Trophoblast cell (in vitro differentiated cells and primary cell): ENCODE results near the gene COPS2.
"Not testable (repeated sequence)": the region's sequence is repeated elsewhere in the genome, so short reads cannot be mapped to it uniquely, and the experiment has no call there.

Experiments
- DNase-seq, 2 donors: peaks; one replicate each; pipeline ENCODE4 v3.0.0-alpha.2; 2016
- H2AFZ ChIP-seq: 2 replicates; pipeline ENCODE4 v1.6.1; 2013; ENCODE audit warnings: low read length, moderate library complexity, mild to moderate bottlenecking; ENCODE audit not compliant: insufficient read depth, poor library complexity
- H2AK5ac ChIP-seq: 2 replicates; pipeline ENCODE4 v1.6.1; 2013; ENCODE audit warnings: mild to moderate bottlenecking, low read length
- H2BK120ac ChIP-seq: 2 replicates; pipeline ENCODE4 v1.6.1; 2013; ENCODE audit warnings: low read length, mild to moderate bottlenecking, moderate library complexity; ENCODE audit not compliant: insufficient read depth, poor library complexity
- H2BK12ac ChIP-seq: 2 replicates; pipeline ENCODE4 v1.6.1; 2013; ENCODE audit warnings: mild to moderate bottlenecking, low read length, moderate library complexity
- H2BK5ac ChIP-seq: 2 replicates; pipeline ENCODE4 v1.6.1; 2013; ENCODE audit warnings: low read length, low read depth, moderate library complexity, mild to moderate bottlenecking; ENCODE audit not compliant: poor library complexity
- H3K14ac ChIP-seq: 2 replicates; pipeline ENCODE4 v1.6.1; 2013; ENCODE audit warnings: mild to moderate bottlenecking, low read length
- H3K18ac ChIP-seq: 2 replicates; pipeline ENCODE4 v1.6.1; 2013; ENCODE audit warnings: mild to moderate bottlenecking, low read length
- H3K23ac ChIP-seq: 2 replicates; pipeline ENCODE4 v1.6.1; 2013; ENCODE audit warnings: low read length
- H3K27ac ChIP-seq: 2 replicates; pipeline ENCODE4 v1.5.1; 2013; ENCODE audit warnings: low read depth, mild to moderate bottlenecking, inconsistent platforms, low read length, moderate library complexity
- H3K27me3 ChIP-seq: 2 replicates; pipeline ENCODE4 v1.6.1; 2013; ENCODE audit warnings: inconsistent platforms, mild to moderate bottlenecking, low read length, moderate library complexity; ENCODE audit not compliant: insufficient read depth
- H3K36me3 ChIP-seq, 2 experiments: 1 replicate in 1 of 2; 2 replicates in 1 of 2; pipeline ENCODE4 v1.6.1; 2013; ENCODE audit warnings: low read length in 2 of 2, mild to moderate bottlenecking in 2 of 2, moderate library complexity in 1 of 2; ENCODE audit not compliant: insufficient read depth in 2 of 2, control insufficient read depth in 1 of 2
- H3K4ac ChIP-seq: 2 replicates; pipeline ENCODE4 v1.6.1; 2013; ENCODE audit warnings: low read depth, mild to moderate bottlenecking, low read length, moderate library complexity
- H3K4me1 ChIP-seq, 2 experiments: 1 replicate in 1 of 2; 2 replicates in 1 of 2; pipeline ENCODE4 v1.6.1; 2013; ENCODE audit warnings: low read length in 2 of 2, mild to moderate bottlenecking in 2 of 2, moderate library complexity in 1 of 2; ENCODE audit not compliant: insufficient read depth in 2 of 2, control insufficient read depth in 1 of 2
- H3K4me2 ChIP-seq: 2 replicates; pipeline ENCODE4 v1.6.1; 2013; ENCODE audit warnings: inconsistent platforms, mild to moderate bottlenecking, low read length, moderate library complexity
- H3K4me3 ChIP-seq: 2 replicates; pipeline ENCODE4 v1.5.1; 2013; ENCODE audit warnings: mild to moderate bottlenecking, low read depth, low read length, inconsistent platforms
- H3K79me1 ChIP-seq: one replicate; pipeline ENCODE4 v1.6.1; 2013; ENCODE audit warnings: low read length
- H3K79me2 ChIP-seq: 2 replicates; pipeline ENCODE4 v1.6.1; 2013; ENCODE audit warnings: low read length, mild to moderate bottlenecking; ENCODE audit not compliant: control insufficient read depth, insufficient read depth, poor library complexity
- H3K9ac ChIP-seq: 2 replicates; pipeline ENCODE4 v1.6.1; 2013; ENCODE audit warnings: mild to moderate bottlenecking, low read length
- H3K9me3 ChIP-seq: 2 replicates; pipeline ENCODE4 v1.6.1; 2013; ENCODE audit warnings: low read depth, mild to moderate bottlenecking, control low read depth, inconsistent platforms, low read length; ENCODE audit not compliant: insufficient read depth
- H4K12ac ChIP-seq: 2 replicates; pipeline ENCODE4 v1.6.1; 2013; ENCODE audit warnings: low read depth, mild to moderate bottlenecking, low read length, moderate library complexity
- H4K8ac ChIP-seq: 2 replicates; pipeline ENCODE4 v1.6.1; 2013; ENCODE audit warnings: low read depth, mild to moderate bottlenecking, low read length, moderate library complexity
- H4K91ac ChIP-seq: one replicate; pipeline ENCODE4 v1.6.1; 2013; ENCODE audit warnings: low read depth, mild to moderate bottlenecking, low read length, moderate library complexity
- WGBS: extraction: QIAGEN DNeasy Blood & Tissue Kit; methylation state at CpG from one replicate; pipeline ENCODE4 v1.1.7; 2013; ENCODE audit warnings: missing lambda C conversion rate; ENCODE audit not compliant: insufficient read length, insufficient coverage; ENCODE audit errors: extremely low coverage; 5-methylcytosine and 5-hydroxymethylcytosine counted together

Gene COPS2

GRCh38 chr15:49179433-49180190, 24.2 kb upstream of the COPS2 start:
- H3K9ac ChIP-seq, result no peak overlapping the region
- H3K18ac ChIP-seq, result no peak overlapping the region
- H2AK5ac ChIP-seq, result no peak overlapping the region
- no peak overlapping the region for H4K12ac ChIP-seq
- WGBS, result no CpG with 5 or more reads among the region's 1 CpG
- no peak overlapping the region for H2BK12ac ChIP-seq
- H4K91ac ChIP-seq, result no peak overlapping the region
- no peak overlapping the region for H3K23ac ChIP-seq
- H3K4me2 ChIP-seq, result no peak overlapping the region
- H3K27ac ChIP-seq, result no peak overlapping the region
- no peak overlapping the region for H3K4ac ChIP-seq
- H3K79me2 ChIP-seq, result no peaks in the 10 kb centered on the region
- DNase-seq, result no peak
- H2AFZ ChIP-seq, result no peak overlapping the region
- H3K14ac ChIP-seq, result no peak overlapping the region
- H3K27me3 ChIP-seq, result no peaks in the 10 kb centered on the region
- H4K8ac ChIP-seq, result no peak overlapping the region
- H3K79me1 ChIP-seq, result no peaks in the 10 kb centered on the region
- H3K4me1 ChIP-seq, result no peaks in the 10 kb centered on the region
- H3K36me3 ChIP-seq, result peaks cover 2 to 4% of the 10 kb centered on the region in 2 experiments
- H3K9me3 ChIP-seq, result no peaks in the 10 kb centered on the region
- H3K4me3 ChIP-seq, result no peak overlapping the region
- no peak overlapping the region for H2BK5ac ChIP-seq
- no peak overlapping the region for H2BK120ac ChIP-seq

GRCh38 chr15:49178497-49178896, 23.1 kb upstream of the COPS2 start:
- no CpG with 5 or more reads among the region's 7 CpGs for WGBS
- Histone ChIP-seq H4K8ac (no peak overlapping the region), H3K79me1 (no peaks in the 10 kb centered on the region)

GRCh38 chr15:49175582-49176397, 20.4 kb upstream of the COPS2 start:
- H2AK5ac ChIP-seq, H2AFZ ChIP-seq, H3K4me3 ChIP-seq, H2BK5ac ChIP-seq, H3K79me2 ChIP-seq, H3K36me3 ChIP-seq, H3K27me3 ChIP-seq, H3K4me2 ChIP-seq, H4K12ac ChIP-seq, H3K9me3 ChIP-seq, H4K91ac ChIP-seq, H3K79me1 ChIP-seq, H2BK12ac ChIP-seq, H3K4me1 ChIP-seq, H3K14ac ChIP-seq, H3K9ac ChIP-seq, H3K18ac ChIP-seq, H3K27ac ChIP-seq, DNase-seq, H3K23ac ChIP-seq, H4K8ac ChIP-seq, H2BK120ac ChIP-seq, H3K4ac ChIP-seq: not testable (repeated sequence)
- no CpG with 5 or more reads among the region's 6 CpGs for WGBS

More at GRCh38 chr15:49178497-49178896, 23.1 kb upstream of the COPS2 start:
- no peak overlapping the region for H3K14ac ChIP-seq
- H3K27me3 ChIP-seq, result no peaks in the 10 kb centered on the region
- H3K36me3 ChIP-seq, result peaks cover 2 to 4% of the 10 kb centered on the region in 2 experiments
- DNase-seq, result no peak
- no peaks in the 10 kb centered on the region for H3K79me2 ChIP-seq
- H3K18ac ChIP-seq, result no peak overlapping the region
- peak overlapping the region; percentile 15 for H3K9ac ChIP-seq
- no peaks in the 10 kb centered on the region for H3K9me3 ChIP-seq
- H3K4me3 ChIP-seq, result no peak overlapping the region
- H4K12ac ChIP-seq, result no peak overlapping the region
- no peak overlapping the region for H2AK5ac ChIP-seq
- H2BK12ac ChIP-seq, result no peak overlapping the region
- no peak overlapping the region for H2BK120ac ChIP-seq
- no peak overlapping the region for H3K4me2 ChIP-seq
- H3K27ac ChIP-seq, result no peak overlapping the region
- H4K91ac ChIP-seq, result no peak overlapping the region
- H2BK5ac ChIP-seq, result no peak overlapping the region
- no peak overlapping the region for H3K23ac ChIP-seq
- H3K4me1 ChIP-seq, result no peaks in the 10 kb centered on the region
- H3K4ac ChIP-seq, result no peak overlapping the region
- no peak overlapping the region for H2AFZ ChIP-seq

- Histone ChIP-seq H4K8ac (no peak overlapping the region), H2BK5ac (no peak overlapping the region), H3K27ac (no peak overlapping the region), H2AFZ (no peak overlapping the region), H2BK120ac (no peak overlapping the region), H3K27me3 (no peaks in the 10 kb centered on the region), H3K14ac (no peak overlapping the region), H3K9ac (no peak overlapping the region), H3K4me3 (no peak overlapping the region), H3K18ac (no peak overlapping the region), H3K23ac (no peak overlapping the region), H3K4me2 (no peak overlapping the region), H2AK5ac (no peak overlapping the region), H3K79me2 (peaks cover 2% of the 10 kb centered on the region), H4K12ac (no peak overlapping the region), H3K4me1 (no peaks in the 10 kb centered on the region), H3K36me3 (peaks cover 2 to 4% of the 10 kb centered on the region in 2 experiments), H4K91ac (no peak overlapping the region), H3K4ac (no peak overlapping the region), H3K79me1 (peaks cover 2% of the 10 kb centered on the region), H2BK12ac (no peak overlapping the region), H3K9me3 (no peaks in the 10 kb centered on the region)
- no peak for DNase-seq
- no CpG with 5 or more reads among the region's 3 CpGs for WGBS
These were observed 19.5 kb upstream of the COPS2 start for GRCh38 chr15:49174902-49175301.
